Keratinocyte (primary cell): ENCODE data around the gene SPRY4. TPM values are rescaled to one million over a fixed set of nuclear protein-coding genes. Genes with fewer than 3 reads are reported as not detected.

Source experiments
- DNase-seq: peaks from one replicate; pipeline ENCODE4 v3.0.0-alpha.2; 2011; ENCODE audit warnings: low read depth, missing footprints, low spot score
- FAIRE-seq: peaks from 2 replicates; lab custom pipeline; 2011; peaks lifted over from hg19 to GRCh38; lab: Jason Lieb, UNC
- H2AFZ ChIP-seq: 2 replicates; pipeline ENCODE4 v1.6.0; 2012; ENCODE audit warnings: low read length, control low read depth, inconsistent platforms; ENCODE audit not compliant: control insufficient read depth
- H3K27ac ChIP-seq: 2 replicates; pipeline ENCODE4 v1.5.1; 2011; ENCODE audit warnings: low read length; ENCODE audit not compliant: control insufficient read depth, insufficient read depth
- H3K27me3 ChIP-seq: 3 replicates; pipeline ENCODE4 v1.6.0; 2011; ENCODE audit warnings: low read length; ENCODE audit not compliant: control insufficient read depth, insufficient read depth; ENCODE audit errors: extremely low read depth
- H3K36me3 ChIP-seq, 2 experiments: 2 replicates in 1 of 2; 3 replicates in 1 of 2; pipeline ENCODE4 v1.5.1; 2011; ENCODE audit warnings: low read length in 2 of 2, mild to moderate bottlenecking in 1 of 2; ENCODE audit not compliant: control insufficient read depth in 2 of 2, insufficient read depth in 2 of 2; ENCODE audit errors: extremely low read depth in 1 of 2
- H3K4me1 ChIP-seq: 3 replicates; pipeline ENCODE4 v1.5.1; 2011; ENCODE audit warnings: low read length; ENCODE audit not compliant: control insufficient read depth, insufficient read depth; ENCODE audit errors: extremely low read depth
- H3K4me2 ChIP-seq: 3 replicates; pipeline ENCODE4 v1.6.0; 2011; ENCODE audit warnings: low read depth, low read length; ENCODE audit not compliant: control insufficient read depth, insufficient read depth; ENCODE audit errors: extremely low read depth
- H3K4me3 ChIP-seq, 3 experiments: fragments of 200-600 bp in 1 of 3; sonication (generic) in 1 of 3; 2 replicates in 2 of 3; 3 replicates in 1 of 3; pipeline ENCODE4 v1.5.1; 2011 to 2016; ENCODE audit warnings: low read length in 3 of 3, mild to moderate bottlenecking in 3 of 3, control low read depth in 2 of 3, inconsistent platforms in 1 of 3, low read depth in 1 of 3, mixed read lengths in 1 of 3, mixed run types in 1 of 3, moderate library complexity in 1 of 3; ENCODE audit not compliant: control insufficient read depth in 2 of 3, insufficient read depth in 2 of 3; ENCODE audit errors: extremely low read depth in 1 of 3
- H3K79me2 ChIP-seq: 2 replicates; pipeline ENCODE4 v1.6.0; 2012; ENCODE audit warnings: low read length; ENCODE audit not compliant: control insufficient read depth, insufficient read depth
- H3K9ac ChIP-seq: 3 replicates; pipeline ENCODE4 v1.6.0; 2011; ENCODE audit warnings: low read length; ENCODE audit not compliant: control insufficient read depth, insufficient read depth; ENCODE audit errors: extremely low read depth
- H3K9me1 ChIP-seq: 3 replicates; pipeline ENCODE4 v1.6.0; 2011; ENCODE audit warnings: low read length; ENCODE audit not compliant: control insufficient read depth, insufficient read depth; ENCODE audit errors: extremely low read depth
- H3K9me3 ChIP-seq: 2 replicates; pipeline ENCODE4 v1.5.1; 2012; ENCODE audit warnings: low read depth, low read length; ENCODE audit not compliant: control insufficient read depth
- H4K20me1 ChIP-seq: 3 replicates; pipeline ENCODE4 v1.6.0; 2011; ENCODE audit warnings: low read length; ENCODE audit not compliant: control insufficient read depth, insufficient read depth; ENCODE audit errors: extremely low read depth
- CTCF ChIP-seq, 3 experiments: IDR thresholded peaks in 1 of 3; conservative IDR thresholded peaks in 1 of 3; optimal IDR thresholded peaks in 1 of 3; 2 replicates in 2 of 3; 3 replicates in 1 of 3; pipeline versions ENCODE3 to v1.5.1; 2011; ENCODE audit warnings: low read length in 3 of 3, mild to moderate bottlenecking in 3 of 3, moderate library complexity in 2 of 3, control low read depth in 1 of 3, inconsistent platforms in 1 of 3; ENCODE audit not compliant: insufficient read depth in 2 of 3; ENCODE audit errors: extremely low read depth in 1 of 3
- EZH2 ChIP-seq: IDR thresholded peaks from one replicate; pipeline ENCODE4 v1.6.1; 2012; ENCODE audit warnings: inconsistent platforms, mild to moderate bottlenecking, low read length, moderate library complexity
- dilution Hi-C: fragments of 300-500 bp; cut with MboI; formaldehyde crosslinking; loops from one replicate; pipeline ENCODE4 v1.7.0; 2020; ENCODE audit warnings: low sequenced_read_pairs; ENCODE audit not compliant: extremely low pct_ligation_motif_present
- polyA plus RNA-seq, 5 experiments: library from polyadenylated mRNA; depleted of rRNA in 3 of 5; stranded (reverse) in 3 of 5; stranded (forward) in 1 of 5; unstranded in 1 of 5; fragments of >200 nt; gene quantifications; 1 replicate in 1 of 5; 2 replicates in 3 of 5; 3 replicates in 1 of 5; pipeline versions ENCODE4 v1.2.1 to v1.2.3, GENCODE V29; 2011 to 2012; ENCODE audit warnings: missing spikeins in 2 of 5, low read depth in 1 of 5, low replicate concordance in 1 of 5

Gene SPRY4
- polyA plus RNA-seq, 1 donor (not counting 4 experiments of a cell fraction or from before 2014, with no cell fraction given): 10.2 TPM

GRCh38 chr5:142283304-142283703 lies 41.5 kb downstream of the SPRY4 start:
- Histone ChIP-seq H3K9ac (no peak overlapping the region), H3K36me3 (no peaks in the 10 kb centered on the region), H3K9me3 (no peaks in the 10 kb centered on the region), H4K20me1 (no peaks in the 10 kb centered on the region), H3K4me2 (no peak overlapping the region), H3K4me3 (no peak overlapping the region), H3K9me1 (no peaks in the 10 kb centered on the region), H3K27me3 (no peaks in the 10 kb centered on the region), H2AFZ (no peak overlapping the region), H3K27ac (no peak overlapping the region), H3K4me1 (peaks cover 25% of the 10 kb centered on the region), H3K79me2 (no peaks in the 10 kb centered on the region)
- peak; percentile 95 for FAIRE-seq
- no peak for TF ChIP-seq CTCF (optimal IDR thresholded peaks at IDR 0.05 in 1 of 3, IDR thresholded peaks at IDR 0.05 in 1 of 3, conservative IDR thresholded peaks at IDR 0.05 in 1 of 3; ENCODE audit: extremely low read depth in 1 of 3, insufficient read depth in 2 of 3, low read length in 3 of 3)
- TF ChIP-seq EZH2: no peak
- peak; percentile 62 for DNase-seq
- dilution Hi-C loops: no loop called here

- DNase-seq: peak; percentile 26
- TF ChIP-seq EZH2 (no peak), CTCF (optimal IDR thresholded peaks at IDR 0.05 in 1 of 3, IDR thresholded peaks at IDR 0.05 in 1 of 3, conservative IDR thresholded peaks at IDR 0.05 in 1 of 3; ENCODE audit: extremely low read depth in 1 of 3, insufficient read depth in 2 of 3, low read length in 3 of 3) (no peak)
Observed at GRCh38 chr5:142281966-142282365, 42.9 kb downstream of the SPRY4 start.

More at GRCh38 chr5:142281966-142282365, 42.9 kb downstream of the SPRY4 start:
- H3K79me2 ChIP-seq: no peaks in the 10 kb centered on the region
- H3K9me1 ChIP-seq: no peaks in the 10 kb centered on the region
- dilution Hi-C loops: no loop called here
- H3K36me3 ChIP-seq: no peaks in the 10 kb centered on the region
- no peaks in the 10 kb centered on the region for H3K27me3 ChIP-seq
- peak overlapping the region in 1 of 3 experiments; percentile 5 for H3K4me3 ChIP-seq
- H3K4me1 ChIP-seq: peaks cover 25% of the 10 kb centered on the region
- H3K4me2 ChIP-seq: peak overlapping the region; percentile 20
- H4K20me1 ChIP-seq: no peaks in the 10 kb centered on the region
- no peaks in the 10 kb centered on the region for H3K9me3 ChIP-seq
- peak overlapping the region; percentile 8 for H2AFZ ChIP-seq
- peak; percentile 88 for FAIRE-seq
- H3K9ac ChIP-seq: no peak overlapping the region
- H3K27ac ChIP-seq: no peak overlapping the region
